GM19043 (cell line): ENCODE results near the gene MUC4.

Experiments used
- ATAC-seq: cut with Tn5 transposase; IDR thresholded peaks from one replicate; pipeline ENCODE4 v1.9.1; 2021; ENCODE audit warnings: low read depth; ENCODE audit not compliant: unreplicated experiment

Gene MUC4

GRCh38 chr3:195763843-195764825 lies 47.6 kb downstream of the MUC4 start:
- no peak for ATAC-seq

GRCh38 chr3:195763076-195763830 lies 48.5 kb downstream of the MUC4 start:
- ATAC-seq: no peak

GRCh38 chr3:195762611-195763010 lies 49.1 kb downstream of the MUC4 start:
- ATAC-seq: no peak

GRCh38 chr3:195762249-195762585 lies 49.5 kb downstream of the MUC4 start:
- no peak for ATAC-seq

DNA sequence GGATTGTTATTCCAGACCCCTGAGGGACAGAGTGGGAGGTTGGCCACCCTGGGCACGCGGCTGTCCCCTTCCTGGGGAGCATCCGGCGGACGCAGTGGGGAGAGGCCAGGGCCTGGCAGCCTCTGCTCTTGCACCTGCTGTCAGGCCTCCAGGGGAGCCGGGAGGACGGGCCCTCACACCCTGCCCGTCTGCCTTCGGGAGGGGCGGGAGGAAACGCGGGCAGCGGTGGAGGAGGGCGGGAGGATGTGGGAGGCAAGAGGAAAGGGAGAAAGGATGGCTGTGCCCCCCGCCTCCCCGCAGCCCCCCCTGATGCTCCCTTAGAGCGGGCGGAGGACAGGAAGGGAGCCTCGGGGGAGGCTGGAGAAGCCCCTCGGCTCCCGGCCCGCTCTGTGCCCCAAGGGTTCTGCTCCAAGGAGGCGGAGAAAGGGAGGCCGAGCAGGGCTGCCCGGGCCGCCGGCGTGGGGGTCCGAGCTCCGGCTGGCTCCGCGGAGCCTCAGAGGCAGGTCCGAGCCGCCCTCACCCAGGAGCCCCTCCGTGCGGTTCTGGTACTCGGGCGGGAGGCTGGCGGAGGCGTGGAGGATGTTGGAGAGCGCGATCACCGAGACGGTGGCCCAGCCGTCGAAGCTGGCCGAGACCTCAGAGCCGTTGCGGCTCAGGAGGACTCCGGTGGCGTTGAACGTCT lies 50.0 kb downstream of the MUC4 start:
- ATAC-seq: no peak

DNA sequence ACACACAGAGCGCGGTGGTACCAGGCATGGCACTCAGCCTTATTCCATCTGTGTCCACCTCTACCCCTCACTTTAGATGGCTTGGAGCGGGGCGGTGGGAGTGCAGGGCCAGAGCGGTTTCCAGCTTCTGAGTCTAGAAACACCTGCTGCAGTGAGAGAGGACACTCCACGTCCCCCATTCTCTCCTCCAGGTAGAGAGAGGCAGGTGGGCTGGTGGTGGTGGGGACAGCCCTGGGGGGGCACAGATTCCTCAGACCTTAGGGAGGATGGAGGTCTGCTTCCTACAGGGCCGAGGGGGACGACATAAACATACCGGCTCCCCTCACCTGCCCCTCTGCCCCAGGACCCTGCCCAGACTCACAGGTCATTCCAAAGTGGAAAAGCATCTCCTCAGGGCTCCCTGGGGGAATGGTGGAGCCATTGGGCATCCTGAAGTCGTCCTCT lies 50.6 kb downstream of the MUC4 start:
- no peak for ATAC-seq

GRCh38 chr3:195760345-195761122 lies 51.2 kb downstream of the MUC4 start:
- no peak for ATAC-seq

DNA sequence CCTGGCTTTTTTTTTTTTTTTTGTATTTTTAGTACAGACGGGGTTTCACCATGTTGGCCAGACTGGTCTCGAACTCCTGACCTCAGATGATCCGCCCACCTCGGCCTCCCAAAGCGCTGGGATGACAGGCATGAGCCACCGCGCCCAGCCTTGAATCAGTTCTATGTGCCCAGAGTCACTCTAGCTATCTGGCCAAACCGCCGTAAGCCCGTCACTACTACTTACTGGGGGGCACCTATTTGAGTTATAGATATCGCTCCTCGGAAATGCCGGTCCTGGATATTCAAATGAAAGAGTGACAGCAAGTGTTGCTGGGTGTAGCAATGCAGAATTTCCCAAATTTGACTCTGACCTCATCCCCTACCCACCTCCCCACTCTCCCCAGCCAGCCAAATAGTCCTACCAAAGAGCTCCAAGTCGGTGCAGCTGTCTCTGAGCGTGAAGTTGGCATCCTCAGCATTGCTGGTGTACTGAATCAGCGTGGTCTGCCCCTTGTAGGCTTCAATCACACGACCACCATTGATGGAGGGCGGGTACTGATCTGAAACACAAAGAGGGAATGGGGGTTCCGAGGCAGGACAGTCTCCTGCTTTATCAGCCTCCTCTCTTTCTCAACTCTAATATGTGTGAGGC lies 52.9 kb downstream of the MUC4 start:
- ATAC-seq: no peak

DNA sequence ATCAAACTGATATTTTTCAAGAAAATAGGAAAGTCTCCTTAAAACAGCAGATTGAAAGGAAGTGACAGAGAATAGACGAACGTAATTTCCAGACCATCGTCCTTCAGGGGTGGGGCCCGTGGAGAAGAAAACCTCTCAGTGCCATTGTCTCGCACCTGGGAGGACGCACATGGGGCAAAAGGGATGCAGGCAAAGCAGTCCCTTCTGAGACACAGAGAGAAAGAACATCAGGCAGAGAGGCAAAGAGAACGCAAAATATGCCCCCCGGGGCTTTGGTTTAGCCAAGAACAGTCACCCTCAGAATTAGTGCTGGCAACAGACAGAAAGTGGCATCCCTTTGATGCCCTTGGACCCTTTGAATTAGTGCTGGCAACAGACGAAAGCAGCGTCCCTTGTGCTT lies 53.9 kb downstream of the MUC4 start:
- ATAC-seq: no peak

GRCh38 chr3:195757438-195757770 lies 54.3 kb downstream of the MUC4 start:
- no peak for ATAC-seq

DNA sequence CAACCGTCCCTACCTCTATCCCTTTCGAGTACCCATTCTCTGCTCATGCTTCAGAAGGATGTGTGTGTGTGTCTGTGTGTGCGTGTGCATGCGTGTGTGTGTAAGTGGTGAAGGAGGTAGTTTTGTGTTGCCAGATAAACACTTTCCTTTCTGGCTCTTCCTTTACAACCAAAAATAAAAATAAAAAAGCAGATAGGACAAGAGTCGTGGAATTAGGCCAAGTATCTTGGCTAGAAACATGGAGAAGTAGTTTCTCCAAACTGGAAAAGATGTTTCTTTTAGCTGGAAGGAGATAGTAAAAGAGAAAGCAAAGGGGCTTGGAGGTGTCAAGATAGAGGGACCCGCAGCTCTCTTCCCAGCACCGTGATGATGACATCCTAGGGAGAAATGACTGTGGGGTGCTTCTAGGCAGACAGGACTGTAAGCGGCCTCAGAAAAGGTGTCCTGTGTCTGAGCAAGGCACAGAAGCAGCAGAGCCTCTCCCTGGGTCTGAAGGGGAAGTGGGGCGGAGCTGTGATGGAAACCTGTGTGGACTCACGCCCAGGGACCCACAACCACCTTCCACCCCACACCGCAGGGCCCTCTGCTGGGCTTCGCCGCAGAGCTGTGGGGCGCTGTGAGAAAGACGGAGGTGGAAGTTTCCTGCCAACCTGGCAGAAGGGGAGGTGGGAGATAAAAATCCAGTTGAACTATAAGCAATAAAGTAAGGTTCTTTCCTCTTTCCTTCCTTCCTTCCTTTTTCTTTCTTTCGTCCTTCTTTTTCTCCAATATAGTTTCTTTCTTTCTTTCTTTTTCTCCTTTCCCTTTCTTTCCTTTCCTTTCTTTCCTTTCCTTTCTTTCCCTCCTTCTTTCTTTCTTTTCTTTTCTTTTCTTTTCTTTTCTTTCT lies 55.7 kb downstream of the MUC4 start:
- no peak for ATAC-seq

- ATAC-seq: no peak
These were observed 56.3 kb downstream of the MUC4 start for GRCh38 chr3:195755391-195755790.

GRCh38 chr3:195754906-195755305 lies 56.8 kb downstream of the MUC4 start:
- ATAC-seq: no peak

- no peak for ATAC-seq
These were observed 57.6 kb downstream of the MUC4 start for GRCh38 chr3:195754141-195754540.

- ATAC-seq: no peak
These were observed 58.1 kb downstream of the MUC4 start for GRCh38 chr3:195753581-195753980.

DNA sequence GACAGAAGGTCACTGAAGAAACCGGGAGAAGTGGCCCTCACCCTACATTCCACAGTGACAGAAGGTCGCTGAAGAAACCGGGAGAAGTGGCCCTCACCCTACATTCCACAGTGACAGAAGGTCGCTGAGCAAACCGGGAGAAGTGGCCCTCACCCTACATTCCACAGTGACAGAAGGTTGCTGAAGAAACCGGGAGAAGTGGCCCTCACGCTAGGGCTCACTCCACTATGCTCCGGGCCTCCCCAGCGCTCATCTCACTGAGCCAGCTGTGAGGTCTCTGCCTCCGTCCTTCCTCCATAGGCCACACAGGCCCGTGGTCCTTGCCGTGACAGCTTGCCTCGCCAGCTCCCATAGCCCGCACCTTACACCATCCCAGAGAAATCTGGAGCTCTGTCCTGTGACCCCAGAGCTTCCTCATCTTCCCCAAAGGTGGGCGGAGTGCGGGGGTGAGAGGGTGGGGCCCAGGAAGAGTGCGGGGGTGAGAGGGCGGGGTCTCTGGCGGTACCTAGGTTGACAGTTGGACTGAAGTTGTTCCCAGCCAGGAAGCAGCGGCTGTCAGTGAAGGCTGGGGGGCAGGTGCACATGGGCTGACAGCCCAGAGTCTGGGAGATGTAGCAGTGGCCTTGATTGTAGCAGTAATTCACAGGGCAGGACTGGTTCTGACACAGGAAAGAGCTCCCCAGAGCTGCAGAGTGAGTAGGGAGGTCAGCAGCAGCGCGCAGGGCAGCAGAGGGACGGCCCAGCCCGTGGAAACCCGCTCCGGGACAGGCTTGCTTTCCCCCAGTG lies 59.0 kb downstream of the MUC4 start:
- ATAC-seq: no peak

- ATAC-seq: no peak
These were observed 59.7 kb downstream of the MUC4 start for GRCh38 chr3:195752066-195752465.

DNA sequence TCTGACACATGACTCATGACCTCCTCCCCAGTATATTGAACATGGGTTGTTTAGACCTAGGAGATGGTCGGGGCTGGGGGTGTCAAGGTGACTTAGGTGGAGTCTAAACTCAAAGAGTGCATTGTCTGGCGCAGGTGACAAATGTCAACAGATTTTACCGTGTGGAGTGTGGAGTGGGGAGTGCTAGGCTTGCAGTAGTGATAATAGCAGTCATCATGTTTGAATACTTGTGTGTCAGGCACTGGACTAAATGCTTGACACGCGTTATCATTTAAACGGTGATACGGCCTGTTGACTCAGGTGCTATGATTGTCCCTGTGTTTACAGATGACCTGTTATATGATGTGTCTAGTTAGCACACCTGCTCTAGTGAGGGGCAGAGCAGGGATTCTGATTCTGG lies 60.2 kb downstream of the MUC4 start:
- no peak for ATAC-seq
